SKM-1 treated with dmso at 0.1 percent for 144 hours (cell line): ENCODE data around the gene SLC16A9.

Experiments used
- DNase-seq: peaks from one replicate; lab custom pipeline; 2025; ENCODE audit not compliant: unreplicated experiment; lab: John Stamatoyannopoulos, UW

Gene SLC16A9

GRCh38 chr10:59720377-59720776 lies 10.7 kb upstream of the SLC16A9 start:
- no peak for DNase-seq

- no peak for DNase-seq
These were observed 9.7 kb upstream of the SLC16A9 start for GRCh38 chr10:59719374-59719773.

DNA sequence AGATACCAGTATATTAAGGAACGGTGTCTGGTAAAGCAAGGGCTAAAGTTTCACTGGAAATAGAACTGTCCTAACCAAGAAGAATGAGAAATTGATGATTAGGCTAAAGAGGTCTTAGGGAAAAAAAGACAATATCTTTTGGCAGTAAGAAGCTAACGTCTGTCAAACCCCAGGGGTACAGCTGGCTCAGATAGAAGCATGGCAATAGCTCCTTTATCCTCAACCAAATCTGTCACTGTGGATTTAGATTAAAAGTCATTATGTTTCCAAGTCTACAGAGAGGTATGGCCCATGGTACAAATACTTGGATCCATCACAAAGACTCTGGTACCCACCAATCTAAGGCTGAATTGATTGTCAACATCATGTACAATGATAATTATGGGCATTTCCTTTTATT lies 8.6 kb upstream of the SLC16A9 start:
- no peak for DNase-seq

DNA sequence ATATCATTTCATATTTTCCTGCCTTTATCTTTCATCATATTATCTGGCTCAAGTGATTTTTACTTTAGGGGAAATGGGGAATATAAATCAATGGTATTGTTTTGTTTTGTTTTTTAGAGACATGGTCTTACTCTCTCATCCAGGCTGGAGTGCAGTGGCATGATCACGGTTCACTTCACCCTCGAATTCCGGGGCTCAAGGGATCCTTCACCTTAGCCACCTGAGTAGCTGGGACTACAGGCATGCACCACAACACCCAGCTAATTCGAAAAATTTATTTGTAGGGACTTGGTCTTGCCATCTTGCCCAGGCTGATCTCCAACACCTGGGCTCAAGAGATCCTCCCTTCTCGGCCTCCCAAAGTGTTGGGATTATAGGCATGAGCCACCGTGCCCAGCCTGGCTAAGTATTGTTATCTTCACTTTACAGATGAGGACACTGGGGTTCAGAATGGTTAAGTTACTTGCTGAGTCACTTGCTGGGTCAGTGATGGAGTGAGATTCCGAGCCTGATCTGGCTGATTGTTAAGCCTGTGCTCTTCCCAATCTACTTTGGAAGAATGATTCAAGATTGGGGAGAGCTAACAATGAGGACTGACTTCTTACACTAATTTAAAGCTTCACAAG lies 3.7 kb upstream of the SLC16A9 start:
- no peak for DNase-seq

GRCh38 chr10:59711871-59712494 lies 2.3 kb upstream of the SLC16A9 start:
- no peak for DNase-seq

DNA sequence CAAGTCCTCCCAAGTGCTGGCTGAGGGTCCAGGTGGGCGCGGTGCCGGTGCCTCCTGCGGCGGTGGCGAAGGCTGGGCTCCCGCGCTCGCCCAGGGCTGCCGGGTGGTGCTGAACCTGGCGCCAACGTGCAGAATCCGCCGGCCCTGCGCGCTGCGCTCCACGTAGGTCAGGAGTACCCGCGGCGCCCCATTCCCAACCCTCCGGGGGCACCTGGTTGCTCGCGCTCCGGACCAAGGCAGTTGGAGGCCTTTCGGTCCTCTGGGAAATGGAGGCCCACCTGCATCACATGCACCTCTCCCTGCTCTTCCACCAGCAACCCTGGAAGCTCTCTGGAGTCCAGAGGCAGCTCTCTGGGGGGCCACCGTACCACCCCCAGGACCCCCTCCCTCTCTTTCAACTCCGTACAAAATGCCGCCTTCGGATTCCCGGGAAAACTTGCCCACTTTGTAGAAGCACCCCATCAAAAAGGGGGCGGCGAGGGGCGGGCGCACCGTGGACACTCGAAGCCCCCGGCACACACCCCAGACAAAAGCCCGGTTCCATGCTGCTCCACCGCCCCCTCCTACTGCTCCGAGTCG lies 745 bp downstream of the SLC16A9 start:
- DNase-seq: no peak

- no peak for DNase-seq
These were observed 2.5 kb downstream of the SLC16A9 start for GRCh38 chr10:59706851-59707797.

DNA sequence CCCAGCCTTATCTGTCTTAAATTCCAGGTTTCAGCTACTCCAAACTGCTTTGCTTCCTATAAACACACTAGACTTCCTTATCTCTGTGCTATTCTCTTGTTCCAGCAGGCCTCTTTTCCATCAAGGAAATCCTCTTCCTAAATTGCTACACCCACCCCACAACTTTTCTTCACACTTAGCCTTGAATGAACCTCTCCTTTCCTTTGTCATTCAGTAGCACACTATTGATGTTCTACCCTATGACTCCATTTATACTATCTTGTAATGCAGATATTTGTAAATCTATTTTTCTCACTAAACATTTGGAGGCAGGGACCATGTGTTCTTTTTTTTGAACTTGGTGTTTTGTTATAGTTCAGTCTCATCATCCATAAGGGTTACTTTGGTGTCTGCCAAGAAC lies 3.7 kb downstream of the SLC16A9 start:
- no peak for DNase-seq

DNA sequence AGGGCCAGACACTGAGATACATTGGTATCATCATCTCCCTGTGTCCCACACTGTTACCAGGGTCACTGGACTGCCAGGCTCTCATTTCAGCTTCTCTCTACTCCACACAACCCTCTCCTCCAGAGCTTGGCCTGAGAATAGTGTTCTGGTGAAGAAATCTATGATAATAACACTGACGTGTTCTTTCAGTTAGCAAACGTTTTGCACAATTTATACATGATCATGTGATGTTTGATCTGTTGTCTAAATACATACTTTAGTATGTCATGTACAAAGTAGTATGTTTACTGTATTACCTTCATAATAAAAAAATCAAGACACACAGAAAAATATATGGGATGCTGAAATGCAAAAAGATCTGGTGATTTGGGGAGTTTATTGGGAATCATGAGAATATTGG lies 5.0 kb downstream of the SLC16A9 start:
- no peak for DNase-seq

GRCh38 chr10:59702347-59702746 lies 7.3 kb downstream of the SLC16A9 start:
- no peak for DNase-seq

DNA sequence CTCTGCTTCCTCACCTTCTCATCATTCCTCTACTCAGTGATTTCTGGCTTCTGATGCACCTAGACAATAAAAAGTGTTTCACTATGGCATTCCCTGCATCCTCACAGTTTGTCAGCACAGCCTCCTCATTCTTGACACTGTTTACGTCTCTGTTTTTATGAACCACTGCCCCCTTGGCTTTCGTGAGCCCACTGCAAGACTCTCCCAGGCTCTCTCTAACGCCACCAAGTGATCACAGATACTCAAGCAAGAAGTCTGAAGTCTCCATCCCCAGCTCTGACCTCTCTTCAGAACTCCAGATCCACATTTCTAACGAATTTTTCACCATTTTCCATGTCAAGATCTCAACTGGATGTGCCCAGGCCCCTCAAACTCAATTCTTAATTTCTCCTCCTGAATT lies 8.9 kb downstream of the SLC16A9 start:
- DNase-seq: no peak

GRCh38 chr10:59698326-59698725 lies 11.3 kb downstream of the SLC16A9 start:
- no peak for DNase-seq

DNA sequence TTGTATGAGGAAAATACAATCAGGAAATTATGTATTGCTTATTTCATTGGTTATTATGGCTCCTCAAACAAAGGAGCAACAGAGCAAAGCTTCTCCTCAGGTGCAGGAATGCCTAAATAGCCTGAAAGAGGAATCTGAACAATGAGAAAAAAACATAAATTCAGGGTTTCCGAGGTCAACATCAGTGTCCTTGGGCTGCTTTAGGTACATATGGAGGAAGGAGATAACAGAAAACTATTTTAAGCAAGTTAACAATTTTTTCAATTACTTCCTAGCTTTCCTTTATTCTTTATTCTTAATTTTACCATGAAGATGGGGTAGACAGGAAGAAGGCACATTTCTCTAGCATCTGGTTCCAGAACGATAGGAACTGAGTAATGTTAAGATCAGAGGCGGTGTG lies 14.0 kb downstream of the SLC16A9 start:
- DNase-seq: no peak

GRCh38 chr10:59694936-59695335 lies 14.7 kb downstream of the SLC16A9 start:
- DNase-seq: no peak

DNA sequence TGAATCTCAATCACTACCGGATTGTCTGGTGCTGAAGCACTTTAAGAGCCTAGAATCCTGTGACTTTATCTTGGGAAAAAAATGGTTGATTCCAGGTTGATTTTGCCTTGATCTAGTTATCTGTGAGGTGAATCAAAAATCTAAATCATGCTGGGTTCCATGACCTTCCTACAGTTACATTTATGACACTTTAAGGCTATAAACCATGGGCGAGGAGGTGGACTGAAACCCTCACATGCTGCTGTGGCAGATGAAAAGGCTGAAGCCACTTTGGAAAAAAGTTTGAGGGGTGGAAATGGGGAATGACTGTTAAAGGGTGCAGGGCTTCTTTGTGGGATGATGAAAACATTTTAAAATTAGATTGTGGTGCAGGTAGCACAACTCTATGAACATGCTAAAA lies 17.5 kb downstream of the SLC16A9 start:
- no peak for DNase-seq

DNA sequence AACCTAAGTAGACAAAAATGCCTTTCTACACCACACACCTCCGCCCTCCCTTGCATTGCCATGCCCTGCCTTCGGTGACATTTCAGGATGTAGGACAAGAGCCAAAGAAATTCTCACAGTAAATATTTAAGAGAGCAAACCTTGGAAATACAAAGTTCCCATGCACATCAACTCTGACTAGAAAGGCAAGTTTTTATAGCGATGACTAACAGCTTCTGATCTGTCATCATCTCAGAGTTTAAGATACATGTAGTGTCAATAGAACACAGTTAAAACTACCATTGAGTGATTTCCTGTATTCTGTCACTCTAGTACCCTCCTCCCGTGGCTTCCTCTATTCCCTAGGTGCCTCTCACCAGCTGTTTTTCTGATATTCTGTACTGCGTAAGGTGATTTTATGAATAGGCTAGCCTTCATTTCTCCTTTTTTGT lies 20.7 kb downstream of the SLC16A9 start:
- no peak for DNase-seq

DNA sequence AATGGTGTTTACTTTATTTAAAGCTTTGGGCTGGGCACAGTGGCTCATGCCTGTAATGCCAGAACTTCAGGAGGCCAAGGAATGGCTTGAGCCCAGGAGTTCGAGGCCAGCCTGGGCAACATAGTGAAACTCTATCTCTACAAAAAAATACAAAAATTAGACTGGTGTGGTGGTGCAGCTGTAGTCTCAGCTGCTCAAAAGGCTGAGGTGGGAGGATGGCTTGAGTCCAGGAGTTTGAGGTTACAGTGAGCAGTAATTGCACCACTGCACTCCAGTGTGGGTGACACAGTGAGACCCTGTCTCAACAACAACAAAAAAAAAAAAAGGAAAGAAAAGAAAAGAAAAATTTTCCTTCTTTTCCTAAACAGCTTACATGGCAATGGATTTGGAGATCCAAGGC lies 22.0 kb downstream of the SLC16A9 start:
- no peak for DNase-seq

DNA sequence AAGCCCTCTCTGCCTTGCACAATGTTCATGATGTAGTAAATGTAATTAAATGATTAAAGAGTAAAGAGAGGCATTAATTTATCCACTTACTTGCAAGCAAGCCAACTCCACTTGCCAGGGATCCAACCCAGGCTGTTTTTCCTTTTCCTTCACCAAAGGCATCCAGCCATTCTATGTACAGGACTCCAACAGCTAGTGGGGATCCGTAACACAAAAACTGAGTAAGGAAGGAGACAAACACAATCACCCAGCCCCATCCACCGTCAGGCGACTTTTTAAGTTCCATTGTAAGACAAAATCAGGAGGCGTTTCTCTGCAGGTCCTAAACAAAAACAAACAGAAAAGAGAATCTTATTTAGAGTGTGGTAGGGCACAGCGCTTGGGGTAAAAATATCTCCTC lies 25.6 kb downstream of the SLC16A9 start:
- no peak for DNase-seq

DNA sequence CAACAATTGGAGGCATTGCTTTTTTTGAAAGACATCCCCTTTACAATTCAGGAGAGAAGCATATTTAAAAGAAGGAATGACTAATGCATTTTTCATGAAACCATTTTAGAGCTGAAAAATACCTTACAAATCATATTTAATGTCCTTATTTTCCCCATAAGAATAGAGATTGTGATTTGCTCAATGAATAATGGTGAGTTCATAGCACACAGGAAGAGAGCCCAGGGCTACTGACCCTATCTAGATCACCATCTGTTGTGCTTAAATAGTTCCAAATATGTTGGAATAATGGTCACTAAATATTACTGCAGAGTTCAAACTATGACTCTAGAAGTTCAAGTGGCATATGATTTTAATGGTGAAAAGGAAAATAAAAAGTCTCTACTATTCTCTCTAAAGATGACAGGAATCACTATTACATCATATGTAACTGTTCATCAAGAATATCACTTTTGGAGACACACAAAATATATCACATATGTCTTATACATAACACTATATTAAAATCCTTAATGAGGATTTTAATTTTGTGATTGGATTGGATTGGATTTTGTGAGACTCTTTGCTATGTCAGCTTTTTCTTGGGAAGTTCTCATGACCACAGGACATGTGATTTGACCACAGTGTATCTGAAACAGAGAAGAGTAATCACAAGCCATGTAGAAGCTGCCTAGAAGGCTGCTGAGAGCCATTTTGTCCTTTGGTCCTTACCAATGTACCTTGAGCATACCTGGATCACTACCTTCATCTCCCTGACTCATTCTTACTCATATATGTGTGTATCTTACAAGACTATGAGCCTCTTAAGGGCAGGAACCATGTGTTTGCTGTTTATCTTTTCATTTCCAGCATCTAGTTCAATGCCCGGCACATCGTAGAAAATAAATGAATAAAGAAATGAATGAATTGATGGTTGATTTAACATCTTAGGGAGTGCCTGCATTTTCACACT lies 26.4 kb downstream of the SLC16A9 start:
- no peak for DNase-seq

DNA sequence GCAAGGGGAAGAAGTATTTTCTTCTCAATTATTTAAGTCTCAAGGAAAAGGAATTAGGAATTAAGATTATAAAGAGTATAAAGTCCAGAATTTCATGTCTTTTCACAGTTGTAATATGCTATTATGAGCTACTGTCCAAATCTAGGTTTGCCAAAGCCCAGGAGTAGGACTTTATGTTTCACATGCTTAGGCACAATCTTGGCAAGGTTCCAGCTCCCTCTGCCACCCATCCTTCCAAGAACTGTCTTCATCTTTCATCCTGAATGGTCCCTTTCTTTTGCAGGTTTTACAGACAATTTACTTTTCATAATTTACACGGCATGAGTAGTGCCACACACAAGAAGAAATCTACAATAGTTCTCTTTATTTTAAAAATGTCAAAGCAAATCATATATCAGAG lies 29.5 kb downstream of the SLC16A9 start:
- no peak for DNase-seq

DNA sequence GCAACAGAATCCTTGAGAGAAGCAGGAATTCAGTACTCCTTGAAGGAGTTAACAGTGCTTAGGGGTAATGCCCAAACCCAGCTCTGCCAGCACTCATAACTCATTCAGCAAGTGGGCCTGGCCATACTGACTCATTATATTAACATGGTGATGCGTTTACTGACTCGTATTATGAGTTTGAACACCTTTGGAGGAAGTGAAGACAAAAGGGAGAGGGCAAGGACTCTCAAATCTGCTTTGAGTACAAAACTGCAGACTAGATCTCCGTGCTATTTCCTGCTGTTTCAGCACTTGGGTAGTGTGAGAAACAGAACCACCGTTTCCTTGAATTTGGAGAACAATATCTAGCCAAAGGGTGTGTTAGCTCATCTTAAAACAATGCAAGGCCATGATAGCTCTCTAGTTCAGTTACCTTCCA lies 30.8 kb downstream of the SLC16A9 start:
- DNase-seq: no peak
